ENCODE data around the gene ZNF860.

The ZNF860 gene

GRCh38 chr3:31968369-31968926, 13.1 kb upstream of the ZNF860 start:
- DNase-seq (ENCODE audit: low read depth), result no peak
- TF ChIP-seq CTCF (IDR thresholded peaks at IDR 0.05; ENCODE audit: low read depth, low read length) (no peak), POLR2A (IDR thresholded peaks at IDR 0.05; ENCODE audit: extremely low read depth, insufficient read length) (no peak), MAX (IDR thresholded peaks at IDR 0.05; ENCODE audit: low read depth, low read length) (no peak), MYC (IDR thresholded peaks at IDR 0.05; ENCODE audit: low read depth, low read length) (no peak)
- no peak overlapping the region for H3K4me3 ChIP-seq (ENCODE audit: low read depth, low read length)

GRCh38 chr3:31968927-31969418, 12.6 kb upstream of the ZNF860 start:
- no peak overlapping the region for H3K4me3 ChIP-seq (ENCODE audit: low read depth, low read length)
- TF ChIP-seq POLR2A (IDR thresholded peaks at IDR 0.05; ENCODE audit: extremely low read depth, insufficient read length) (no peak), MAX (IDR thresholded peaks at IDR 0.05; ENCODE audit: low read depth, low read length) (no peak), CTCF (IDR thresholded peaks at IDR 0.05; ENCODE audit: low read depth, low read length) (no peak), MYC (IDR thresholded peaks at IDR 0.05; ENCODE audit: low read depth, low read length) (no peak)
- DNase-seq (ENCODE audit: low read depth), result no peak

- no peak overlapping the region for H3K4me3 ChIP-seq (ENCODE audit: low read depth, low read length)
- DNase-seq (ENCODE audit: low read depth), result no peak
- no peak for TF ChIP-seq MYC (IDR thresholded peaks at IDR 0.05; ENCODE audit: low read depth, low read length)
- no peak for TF ChIP-seq MAX (IDR thresholded peaks at IDR 0.05; ENCODE audit: low read depth, low read length)
- no peak for TF ChIP-seq POLR2A (IDR thresholded peaks at IDR 0.05; ENCODE audit: extremely low read depth, insufficient read length)
- TF ChIP-seq CTCF (IDR thresholded peaks at IDR 0.05; ENCODE audit: low read depth, low read length), result no peak
Observed at GRCh38 chr3:31971607-31972006, 9.9 kb upstream of the ZNF860 start.

- TF ChIP-seq CTCF (IDR thresholded peaks at IDR 0.05; ENCODE audit: low read depth, low read length), result no peak
- no peak for TF ChIP-seq MAX (IDR thresholded peaks at IDR 0.05; ENCODE audit: low read depth, low read length)
- TF ChIP-seq MYC (IDR thresholded peaks at IDR 0.05; ENCODE audit: low read depth, low read length), result no peak
- TF ChIP-seq POLR2A (IDR thresholded peaks at IDR 0.05; ENCODE audit: extremely low read depth, insufficient read length), result no peak
- H3K4me3 ChIP-seq (ENCODE audit: low read depth, low read length), result no peak overlapping the region
- DNase-seq (ENCODE audit: low read depth), result no peak
Observed at GRCh38 chr3:31973081-31973480, 8.5 kb upstream of the ZNF860 start.

GRCh38 chr3:31973837-31974236, 7.7 kb upstream of the ZNF860 start:
- no peak for DNase-seq (ENCODE audit: low read depth)
- TF ChIP-seq MAX (IDR thresholded peaks at IDR 0.05; ENCODE audit: low read depth, low read length) (no peak), CTCF (IDR thresholded peaks at IDR 0.05; ENCODE audit: low read depth, low read length) (no peak), MYC (IDR thresholded peaks at IDR 0.05; ENCODE audit: low read depth, low read length) (no peak), POLR2A (IDR thresholded peaks at IDR 0.05; ENCODE audit: extremely low read depth, insufficient read length) (no peak)
- H3K4me3 ChIP-seq (ENCODE audit: low read depth, low read length), result no peak overlapping the region
